GM12878 (cell line): Measurements from ENCODE around the gene ARSD. TPM values are rescaled to one million over a fixed set of nuclear protein-coding genes. Genes with fewer than 3 reads are reported as not detected.

Source experiments
- ATAC-seq: fragments of 200-7000 bp; cut with Tn5 transposase; 3 replicates; pipeline ENCODE4 v1.9.1; 2020; ENCODE audit warnings: mild to moderate bottlenecking, moderate library complexity
- BruUV-seq: library from RNA; stranded (reverse); fragments of 400-500 nt; replicated peaks from 2 replicates; lab custom pipeline; 2021; lab: Mats Ljungman, UMichigan
- CTCF ChIA-PET: fragments of 300-600 bp; sonication (Branson Sonifier 250); formaldehyde crosslinking; extraction: SDS; loops from one replicate; lab custom pipeline; 2021; ENCODE audit warnings: inconsistent platforms; lab: Yijun Ruan, JAX
- POLR2A ChIA-PET: fragments of 350-600 bp; formaldehyde crosslinking; extraction: SDS; loops from one replicate; lab custom pipeline; 2021; ENCODE audit warnings: inconsistent platforms; lab: Charles Lee
- RAD21 ChIA-PET: fragments of 300-600 bp; sonication (Branson Sonifier 250); formaldehyde crosslinking; loops from one replicate; lab custom pipeline; 2023; ENCODE audit warnings: antibody characterized with exemption; ENCODE audit not compliant: unreplicated experiment; lab: Charles Lee
- SMC1A ChIA-PET: fragments of 300-600 bp; sonication (Branson Sonifier 250); formaldehyde crosslinking; loops from one replicate; lab custom pipeline; 2023; ENCODE audit not compliant: unreplicated experiment, uncharacterized antibody; lab: Charles Lee
- DNase-seq: peaks from one replicate; pipeline ENCODE4 v3.0.0-alpha.2; 2011; ENCODE audit warnings: low read depth, low spot score
- FAIRE-seq: peaks from 3 replicates; lab custom pipeline; 2011; peaks lifted over from hg19 to GRCh38; lab: Jason Lieb, UNC
- H2AFZ ChIP-seq: 2 replicates; pipeline ENCODE4 v1.6.0; 2011; ENCODE audit warnings: low read depth, low read length, control low read depth; ENCODE audit not compliant: control insufficient read depth
- H3K27ac ChIP-seq: 2 replicates; pipeline ENCODE4 v1.5.1; 2011; ENCODE audit warnings: control low read depth; ENCODE audit not compliant: control insufficient read depth, insufficient read depth
- H3K27me3 ChIP-seq, 2 experiments: replicated peaks in 1 of 2; 2 replicates each; pipeline versions ENCODE4 v1.6.0 to v1.6.1; 2011; ENCODE audit warnings: low read length in 1 of 2; ENCODE audit not compliant: control insufficient read depth in 2 of 2, insufficient read depth in 2 of 2
- H3K36me3 ChIP-seq, 2 experiments: 2 replicates each; pipeline ENCODE4 v1.5.1; 2011; ENCODE audit warnings: low read length in 1 of 2; ENCODE audit not compliant: control insufficient read depth in 2 of 2, insufficient read depth in 2 of 2
- H3K4me1 ChIP-seq: 2 replicates; pipeline ENCODE4 v1.6.1; 2011; ENCODE audit warnings: mild to moderate bottlenecking, low read length, moderate library complexity, mixed read lengths; ENCODE audit not compliant: control insufficient read depth, insufficient read depth
- H3K4me2 ChIP-seq: 2 replicates; pipeline ENCODE4 v1.6.0; 2011; ENCODE audit warnings: control low read depth; ENCODE audit not compliant: control insufficient read depth, insufficient read depth
- H3K4me3 ChIP-seq: fragments of 200-600 bp; sonication (generic); 2 replicates; pipeline ENCODE4 v1.5.1; 2016
- H3K79me2 ChIP-seq: 2 replicates; pipeline ENCODE4 v1.6.0; 2011; ENCODE audit warnings: low read length; ENCODE audit not compliant: control insufficient read depth, insufficient read depth
- H3K9ac ChIP-seq: 2 replicates; pipeline ENCODE4 v1.8.0; 2011; ENCODE audit warnings: low read length, control low read depth, mixed read lengths; ENCODE audit not compliant: control insufficient read depth, insufficient read depth
- H3K9me3 ChIP-seq: replicated peaks from 3 replicates; pipeline ENCODE4 v1.5.1; 2011; ENCODE audit warnings: mild to moderate bottlenecking, low read length; ENCODE audit not compliant: control insufficient read depth, insufficient read depth
- H4K20me1 ChIP-seq: 2 replicates; pipeline ENCODE4 v1.6.0; 2011; ENCODE audit not compliant: control insufficient read depth, insufficient read depth
- CHD4 ChIP-seq: fragments of 200-600 bp; sonication (generic); IDR thresholded peaks from 2 replicates; pipeline ENCODE4 v1.6.1; 2016; ENCODE audit warnings: mild to moderate bottlenecking
- GABPA ChIP-seq: IDR thresholded peaks from 2 replicates; pipeline ENCODE4 v1.6.1; 2014; ENCODE audit warnings: antibody characterized with exemption, low read depth, mild to moderate bottlenecking, inconsistent platforms
- IKZF2 ChIP-seq, 2 experiments: fragments of 450-650 bp; IDR thresholded peaks; 2 replicates each; pipeline ENCODE4 v1.6.1; 2017; ENCODE audit warnings: mild to moderate bottlenecking in 2 of 2, moderate library complexity in 2 of 2
- MYB ChIP-seq: fragments of 150-350 bp; IDR thresholded peaks from 2 replicates; pipeline ENCODE4 v1.6.1; 2014; ENCODE audit warnings: mild to moderate bottlenecking, low read depth, low read length, borderline replicate concordance
- NR2C2 ChIP-seq: IDR thresholded peaks from 2 replicates; pipeline ENCODE4 v1.6.1; 2011; ENCODE audit warnings: borderline replicate concordance, low read depth; ENCODE audit not compliant: control insufficient read depth, insufficient read length
- SIN3A ChIP-seq: IDR thresholded peaks from 2 replicates; pipeline ENCODE4 v1.6.1; 2012; ENCODE audit warnings: low read depth, low read length, improper control_type of control experiment
- ZNF217 ChIP-seq: fragments of 450-650 bp; IDR thresholded peaks from 2 replicates; pipeline ENCODE4 v1.6.1; 2017; ENCODE audit warnings: antibody characterized with exemption, mild to moderate bottlenecking
- WGBS: methylation state at CpG from one replicate; pipeline ENCODE4 v1.1.6; 2016; ENCODE audit warnings: low lambda C conversion rate; ENCODE audit not compliant: insufficient replicate concordance, insufficient coverage; ENCODE audit errors: missing lambda C conversion rate; 5-methylcytosine and 5-hydroxymethylcytosine counted together
- in situ Hi-C: fragments of 300-500 bp; cut with MboI; formaldehyde crosslinking; loops from 9 replicates; pipeline ENCODE4 v1.14.3; 2018; ENCODE audit warnings: mixed read lengths
- intact Hi-C: fragments of 100-400 bp; cut with micrococcal nuclease; formaldehyde crosslinking; loops from one replicate; pipeline ENCODE4 v1.14.2; 2022; ENCODE audit not compliant: unreplicated experiment
- polyA plus RNA-seq, 11 experiments: library from polyadenylated mRNA; depleted of rRNA in 4 of 11; unstranded in 6 of 11; stranded (reverse) in 5 of 11; fragments of >200 nt; fragmentation: Nextera tagmentation in 4 of 11; fragmentation: Illumina TruSeq in 1 of 11; extraction: Ambion mirVana in 4 of 11; extraction: Trizol in 1 of 11; gene quantifications; 1 replicate in 1 of 11; 2 replicates in 10 of 11; pipeline versions ENCODE4 v1.2.1 to v1.2.3, GENCODE V29; 2011 to 2016; ENCODE audit warnings: inconsistent platforms in 2 of 11, missing spikeins in 2 of 11, low read depth in 1 of 11
- total RNA-seq, 4 experiments: library from RNA; depleted of rRNA in 3 of 4; stranded (reverse); fragments of >200 nt in 3 of 4; fragmentation: Illumina TruSeq in 1 of 4; extraction: Trizol in 1 of 4; gene quantifications; 2 replicates each; pipeline versions ENCODE4 v1.2.1 to v1.2.3, GENCODE V29; 2013 to 2021
- TF ChIP-seq, protein P1 (sequence below): fragments of 450-650 bp; formaldehyde crosslinking; IDR thresholded peaks from 2 replicates; pipeline ENCODE4 v1.5.0; 2022; ENCODE audit warnings: mild to moderate bottlenecking, missing genetic modification characterization
- TF ChIP-seq, protein P2 (sequence below): fragments of 450-650 bp; IDR thresholded peaks from 2 replicates; pipeline ENCODE4 v1.6.1; 2018; ENCODE audit warnings: mild to moderate bottlenecking, low read depth, moderate library complexity; ENCODE audit not compliant: partially characterized antibody
- TF ChIP-seq, protein P3 (sequence below): IDR thresholded peaks from 2 replicates; pipeline ENCODE4 v1.6.1; 2012; ENCODE audit warnings: low read length, inconsistent platforms
- TF ChIP-seq, protein P4 (sequence below): IDR thresholded peaks from 2 replicates; pipeline ENCODE4 v1.6.1; 2011; ENCODE audit warnings: mild to moderate bottlenecking, low read depth, low read length, moderate library complexity; ENCODE audit not compliant: insufficient replicate concordance
- TF ChIP-seq, protein P5 (sequence below): IDR thresholded peaks from 2 replicates; pipeline ENCODE4 v1.6.1; 2012; ENCODE audit warnings: low read depth, low read length, improper control_type of control experiment

The ARSD gene
- total and polyA plus RNA-seq, 10 of the 15 experiments (the other 5 are each of a cell fraction or from before 2014, with no cell fraction given), result 0.05 to 1.5 (median 0.43) TPM

DNA sequence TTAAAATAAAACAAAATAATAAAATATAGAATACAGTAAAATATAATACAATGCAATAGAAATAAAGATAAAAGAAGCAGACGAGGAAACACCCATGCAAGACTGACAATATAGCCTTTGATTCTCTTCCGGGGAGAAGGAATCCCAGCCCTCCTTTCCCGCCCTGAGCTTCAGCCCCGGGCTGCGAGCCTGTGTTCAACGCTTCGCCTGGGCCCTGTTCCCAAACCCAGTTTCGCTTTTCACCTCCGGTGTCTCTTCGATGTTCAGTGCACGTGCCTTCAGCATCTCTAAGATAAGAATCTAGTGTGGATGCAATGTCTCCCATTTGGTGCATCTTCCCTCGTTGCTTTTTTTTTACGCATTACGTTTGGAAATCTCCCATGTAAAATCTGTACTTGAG is 38.4 kb upstream of the ARSD start (continued):
- TF ChIP-seq SIN3A, result no peak

DNA sequence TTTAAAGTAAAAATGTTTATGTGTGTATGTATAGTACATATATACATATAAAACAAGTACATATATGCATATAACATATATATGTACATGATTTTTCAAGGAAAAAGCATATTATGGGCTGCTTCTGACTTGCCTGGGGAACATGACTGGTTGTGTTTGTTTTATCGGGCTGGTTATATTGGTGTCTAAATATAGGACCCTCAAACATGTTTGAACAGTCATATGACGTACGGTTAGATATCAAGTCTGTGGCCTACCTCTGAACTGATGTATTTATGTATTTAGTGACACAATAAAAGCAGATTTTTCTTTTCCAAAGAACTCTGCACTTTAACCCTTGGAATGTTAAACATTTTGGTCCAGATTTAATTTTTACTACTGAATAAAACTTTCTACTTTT is 37.9 kb upstream of the ARSD start:
- ChIA-PET POLR2A (no interaction called here), SMC1A (no interaction called here), RAD21 (no interaction called here), CTCF (no interaction called here)
- Histone ChIP-seq H3K79me2 (no peaks in the 10 kb centered on the region), H3K27me3 (no peaks in the 10 kb centered on the region), H3K36me3 (no peaks in the 10 kb centered on the region), H3K4me3 (no peak overlapping the region), H4K20me1 (no peaks in the 10 kb centered on the region), H3K9me3 (no peaks in the 10 kb centered on the region; the same call in 2 of the 3 replicates), H3K27ac (no peak overlapping the region), H2AFZ (no peak overlapping the region), H3K4me1 (no peaks in the 10 kb centered on the region), H3K9ac (no peak overlapping the region), H3K4me2 (no peak overlapping the region)
- ATAC-seq (no peak), FAIRE-seq (no peak), DNase-seq (no peak)
- TF ChIP-seq, protein P1, sequence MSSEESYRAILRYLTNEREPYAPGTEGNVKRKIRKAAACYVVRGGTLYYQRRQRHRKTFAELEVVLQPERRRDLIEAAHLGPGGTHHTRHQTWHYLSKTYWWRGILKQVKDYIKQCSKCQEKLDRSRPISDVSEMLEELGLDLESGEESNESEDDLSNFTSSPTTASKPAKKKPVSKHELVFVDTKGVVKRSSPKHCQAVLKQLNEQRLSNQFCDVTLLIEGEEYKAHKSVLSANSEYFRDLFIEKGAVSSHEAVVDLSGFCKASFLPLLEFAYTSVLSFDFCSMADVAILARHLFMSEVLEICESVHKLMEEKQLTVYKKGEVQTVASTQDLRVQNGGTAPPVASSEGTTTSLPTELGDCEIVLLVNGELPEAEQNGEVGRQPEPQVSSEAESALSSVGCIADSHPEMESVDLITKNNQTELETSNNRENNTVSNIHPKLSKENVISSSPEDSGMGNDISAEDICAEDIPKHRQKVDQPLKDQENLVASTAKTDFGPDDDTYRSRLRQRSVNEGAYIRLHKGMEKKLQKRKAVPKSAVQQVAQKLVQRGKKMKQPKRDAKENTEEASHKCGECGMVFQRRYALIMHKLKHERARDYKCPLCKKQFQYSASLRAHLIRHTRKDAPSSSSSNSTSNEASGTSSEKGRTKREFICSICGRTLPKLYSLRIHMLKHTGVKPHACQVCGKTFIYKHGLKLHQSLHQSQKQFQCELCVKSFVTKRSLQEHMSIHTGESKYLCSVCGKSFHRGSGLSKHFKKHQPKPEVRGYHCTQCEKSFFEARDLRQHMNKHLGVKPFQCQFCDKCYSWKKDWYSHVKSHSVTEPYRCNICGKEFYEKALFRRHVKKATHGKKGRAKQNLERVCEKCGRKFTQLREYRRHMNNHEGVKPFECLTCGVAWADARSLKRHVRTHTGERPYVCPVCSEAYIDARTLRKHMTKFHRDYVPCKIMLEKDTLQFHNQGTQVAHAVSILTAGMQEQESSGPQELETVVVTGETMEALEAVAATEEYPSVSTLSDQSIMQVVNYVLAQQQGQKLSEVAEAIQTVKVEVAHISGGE (CRISPR knock-in tag), result no peak
- no peak for TF ChIP-seq NR2C2
- TF ChIP-seq, protein P2, sequence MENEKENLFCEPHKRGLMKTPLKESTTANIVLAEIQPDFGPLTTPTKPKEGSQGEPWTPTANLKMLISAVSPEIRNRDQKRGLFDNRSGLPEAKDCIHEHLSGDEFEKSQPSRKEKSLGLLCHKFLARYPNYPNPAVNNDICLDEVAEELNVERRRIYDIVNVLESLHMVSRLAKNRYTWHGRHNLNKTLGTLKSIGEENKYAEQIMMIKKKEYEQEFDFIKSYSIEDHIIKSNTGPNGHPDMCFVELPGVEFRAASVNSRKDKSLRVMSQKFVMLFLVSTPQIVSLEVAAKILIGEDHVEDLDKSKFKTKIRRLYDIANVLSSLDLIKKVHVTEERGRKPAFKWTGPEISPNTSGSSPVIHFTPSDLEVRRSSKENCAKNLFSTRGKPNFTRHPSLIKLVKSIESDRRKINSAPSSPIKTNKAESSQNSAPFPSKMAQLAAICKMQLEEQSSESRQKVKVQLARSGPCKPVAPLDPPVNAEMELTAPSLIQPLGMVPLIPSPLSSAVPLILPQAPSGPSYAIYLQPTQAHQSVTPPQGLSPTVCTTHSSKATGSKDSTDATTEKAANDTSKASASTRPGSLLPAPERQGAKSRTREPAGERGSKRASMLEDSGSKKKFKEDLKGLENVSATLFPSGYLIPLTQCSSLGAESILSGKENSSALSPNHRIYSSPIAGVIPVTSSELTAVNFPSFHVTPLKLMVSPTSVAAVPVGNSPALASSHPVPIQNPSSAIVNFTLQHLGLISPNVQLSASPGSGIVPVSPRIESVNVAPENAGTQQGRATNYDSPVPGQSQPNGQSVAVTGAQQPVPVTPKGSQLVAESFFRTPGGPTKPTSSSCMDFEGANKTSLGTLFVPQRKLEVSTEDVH, result no peak
- no peak for TF ChIP-seq IKZF2 (IDR thresholded peaks at IDR 0.05)
- TF ChIP-seq, protein P3, sequence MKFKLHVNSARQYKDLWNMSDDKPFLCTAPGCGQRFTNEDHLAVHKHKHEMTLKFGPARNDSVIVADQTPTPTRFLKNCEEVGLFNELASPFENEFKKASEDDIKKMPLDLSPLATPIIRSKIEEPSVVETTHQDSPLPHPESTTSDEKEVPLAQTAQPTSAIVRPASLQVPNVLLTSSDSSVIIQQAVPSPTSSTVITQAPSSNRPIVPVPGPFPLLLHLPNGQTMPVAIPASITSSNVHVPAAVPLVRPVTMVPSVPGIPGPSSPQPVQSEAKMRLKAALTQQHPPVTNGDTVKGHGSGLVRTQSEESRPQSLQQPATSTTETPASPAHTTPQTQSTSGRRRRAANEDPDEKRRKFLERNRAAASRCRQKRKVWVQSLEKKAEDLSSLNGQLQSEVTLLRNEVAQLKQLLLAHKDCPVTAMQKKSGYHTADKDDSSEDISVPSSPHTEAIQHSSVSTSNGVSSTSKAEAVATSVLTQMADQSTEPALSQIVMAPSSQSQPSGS, result no peak
- TF ChIP-seq ZNF217, result no peak
- TF ChIP-seq, protein P4, sequence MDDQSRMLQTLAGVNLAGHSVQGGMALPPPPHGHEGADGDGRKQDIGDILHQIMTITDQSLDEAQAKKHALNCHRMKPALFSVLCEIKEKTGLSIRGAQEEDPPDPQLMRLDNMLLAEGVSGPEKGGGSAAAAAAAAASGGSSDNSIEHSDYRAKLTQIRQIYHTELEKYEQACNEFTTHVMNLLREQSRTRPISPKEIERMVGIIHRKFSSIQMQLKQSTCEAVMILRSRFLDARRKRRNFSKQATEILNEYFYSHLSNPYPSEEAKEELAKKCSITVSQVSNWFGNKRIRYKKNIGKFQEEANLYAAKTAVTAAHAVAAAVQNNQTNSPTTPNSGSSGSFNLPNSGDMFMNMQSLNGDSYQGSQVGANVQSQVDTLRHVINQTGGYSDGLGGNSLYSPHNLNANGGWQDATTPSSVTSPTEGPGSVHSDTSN, result no peak
- TF ChIP-seq, protein P5, sequence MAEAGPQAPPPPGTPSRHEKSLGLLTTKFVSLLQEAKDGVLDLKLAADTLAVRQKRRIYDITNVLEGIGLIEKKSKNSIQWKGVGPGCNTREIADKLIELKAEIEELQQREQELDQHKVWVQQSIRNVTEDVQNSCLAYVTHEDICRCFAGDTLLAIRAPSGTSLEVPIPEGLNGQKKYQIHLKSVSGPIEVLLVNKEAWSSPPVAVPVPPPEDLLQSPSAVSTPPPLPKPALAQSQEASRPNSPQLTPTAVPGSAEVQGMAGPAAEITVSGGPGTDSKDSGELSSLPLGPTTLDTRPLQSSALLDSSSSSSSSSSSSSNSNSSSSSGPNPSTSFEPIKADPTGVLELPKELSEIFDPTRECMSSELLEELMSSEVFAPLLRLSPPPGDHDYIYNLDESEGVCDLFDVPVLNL, result no peak
- no peak for TF ChIP-seq MYB
- no peak for TF ChIP-seq CHD4
- TF ChIP-seq GABPA, result no peak
- intact Hi-C loops, result no loop called here
- in situ Hi-C loops, result no loop called here
- WGBS, result 89% methylated on average over 3 of the region's 3 CpGs
- BruUV-seq, result no TSS peak
